ENCODE measurements around the gene KRTAP16-1.

Gene KRTAP16-1

GRCh38 chr17:41326173-41327145 is 17.4 kb upstream of the KRTAP16-1 start:
- Histone ChIP-seq H4K20me1 (ENCODE audit: insufficient read depth, low read length, poor library complexity, severe bottlenecking) (no peaks in the 10 kb centered on the region), H3K36me3 (ENCODE audit: insufficient read depth, low read length) (no peaks in the 10 kb centered on the region), H2AFZ (ENCODE audit: low read length) (no peak overlapping the region), H3K4me3 (ENCODE audit: low read length, poor library complexity, severe bottlenecking) (no peak overlapping the region), H3F3A (ENCODE audit: low read depth) (no peaks in the 10 kb centered on the region), H3K79me2 (ENCODE audit: insufficient read depth, low read length) (no peaks in the 10 kb centered on the region), H3K4me2 (ENCODE audit: low read depth, low read length, poor library complexity, severe bottlenecking) (no peak overlapping the region), H3K9me3 (ENCODE audit: insufficient read depth, low read depth, low read length) (no peaks in the 10 kb centered on the region), H3K9me2 (replicated peaks; ENCODE audit: low read depth, low read length) (no peaks in the 10 kb centered on the region), H3K4me1 (ENCODE audit: insufficient read depth, low read length, poor library complexity, severe bottlenecking) (no peaks in the 10 kb centered on the region), H3K9ac (ENCODE audit: low read depth, low read length, poor library complexity, severe bottlenecking) (no peak overlapping the region), H3K27me3 (ENCODE audit: insufficient read depth, low read length, poor library complexity, severe bottlenecking) (no peaks in the 10 kb centered on the region)
- no peak for TF ChIP-seq CTCF (conservative IDR thresholded peaks at IDR 0.05; ENCODE audit: low read length)
- no peak for TF ChIP-seq EZH2phosphoT487 (IDR thresholded peaks at IDR 0.05; ENCODE audit: borderline replicate concordance)

- Histone ChIP-seq H3K36me3 (ENCODE audit: insufficient read depth, low read length) (no peaks in the 10 kb centered on the region), H3K4me1 (ENCODE audit: insufficient read depth, low read length, poor library complexity, severe bottlenecking) (no peaks in the 10 kb centered on the region), H3K9ac (ENCODE audit: low read depth, low read length, poor library complexity, severe bottlenecking) (no peak overlapping the region), H2AFZ (ENCODE audit: low read length) (no peak overlapping the region), H3K79me2 (ENCODE audit: insufficient read depth, low read length) (no peaks in the 10 kb centered on the region), H3F3A (ENCODE audit: low read depth) (no peaks in the 10 kb centered on the region), H3K9me3 (ENCODE audit: insufficient read depth, low read depth, low read length) (no peaks in the 10 kb centered on the region), H4K20me1 (ENCODE audit: insufficient read depth, low read length, poor library complexity, severe bottlenecking) (no peaks in the 10 kb centered on the region), H3K27me3 (ENCODE audit: insufficient read depth, low read length, poor library complexity, severe bottlenecking) (no peaks in the 10 kb centered on the region), H3K4me2 (ENCODE audit: low read depth, low read length, poor library complexity, severe bottlenecking) (no peak overlapping the region), H3K9me2 (replicated peaks; ENCODE audit: low read depth, low read length) (no peaks in the 10 kb centered on the region), H3K4me3 (ENCODE audit: low read length, poor library complexity, severe bottlenecking) (no peak overlapping the region)
- TF ChIP-seq EZH2phosphoT487 (IDR thresholded peaks at IDR 0.05; ENCODE audit: borderline replicate concordance) = no peak
- TF ChIP-seq CTCF (conservative IDR thresholded peaks at IDR 0.05; ENCODE audit: low read length) = no peak
Measured at GRCh38 chr17:41325611-41326010, 16.5 kb upstream of the KRTAP16-1 start.

GRCh38 chr17:41325126-41325525 is 16.0 kb upstream of the KRTAP16-1 start:
- Histone ChIP-seq H3K4me3 (ENCODE audit: low read length, poor library complexity, severe bottlenecking) (no peak overlapping the region), H3F3A (ENCODE audit: low read depth) (no peaks in the 10 kb centered on the region), H3K27me3 (ENCODE audit: insufficient read depth, low read length, poor library complexity, severe bottlenecking) (no peaks in the 10 kb centered on the region), H3K36me3 (ENCODE audit: insufficient read depth, low read length) (no peaks in the 10 kb centered on the region), H4K20me1 (ENCODE audit: insufficient read depth, low read length, poor library complexity, severe bottlenecking) (no peaks in the 10 kb centered on the region), H3K9me2 (replicated peaks; ENCODE audit: low read depth, low read length) (no peaks in the 10 kb centered on the region), H3K9me3 (ENCODE audit: insufficient read depth, low read depth, low read length) (0 out of 2 replicates have a peak, but pooled peaks cover 2% of the 10 kb centered on the region), H2AFZ (ENCODE audit: low read length) (no peak overlapping the region), H3K4me2 (ENCODE audit: low read depth, low read length, poor library complexity, severe bottlenecking) (no peak overlapping the region), H3K4me1 (ENCODE audit: insufficient read depth, low read length, poor library complexity, severe bottlenecking) (no peaks in the 10 kb centered on the region), H3K9ac (ENCODE audit: low read depth, low read length, poor library complexity, severe bottlenecking) (no peak overlapping the region), H3K79me2 (ENCODE audit: insufficient read depth, low read length) (no peaks in the 10 kb centered on the region)
- TF ChIP-seq EZH2phosphoT487 (IDR thresholded peaks at IDR 0.05; ENCODE audit: borderline replicate concordance) = no peak
- TF ChIP-seq CTCF (conservative IDR thresholded peaks at IDR 0.05; ENCODE audit: low read length) = no peak

All from Loucy (cell line).